Astrocyte of the hippocampus (primary cell): ENCODE data around the gene LRRC4B.
A peak's percentile ranks its signal among the peaks of the same experiment; 100 is the strongest.
"Not testable (repeated sequence)": the region's sequence is repeated elsewhere in the genome, so short reads cannot be mapped to it uniquely, and the experiment has no call there.

Experiments used
- DNase-seq: peaks from one replicate; pipeline ENCODE4 v3.0.0; 2011; ENCODE audit warnings: low read depth, low spot score

The LRRC4B gene

DNA sequence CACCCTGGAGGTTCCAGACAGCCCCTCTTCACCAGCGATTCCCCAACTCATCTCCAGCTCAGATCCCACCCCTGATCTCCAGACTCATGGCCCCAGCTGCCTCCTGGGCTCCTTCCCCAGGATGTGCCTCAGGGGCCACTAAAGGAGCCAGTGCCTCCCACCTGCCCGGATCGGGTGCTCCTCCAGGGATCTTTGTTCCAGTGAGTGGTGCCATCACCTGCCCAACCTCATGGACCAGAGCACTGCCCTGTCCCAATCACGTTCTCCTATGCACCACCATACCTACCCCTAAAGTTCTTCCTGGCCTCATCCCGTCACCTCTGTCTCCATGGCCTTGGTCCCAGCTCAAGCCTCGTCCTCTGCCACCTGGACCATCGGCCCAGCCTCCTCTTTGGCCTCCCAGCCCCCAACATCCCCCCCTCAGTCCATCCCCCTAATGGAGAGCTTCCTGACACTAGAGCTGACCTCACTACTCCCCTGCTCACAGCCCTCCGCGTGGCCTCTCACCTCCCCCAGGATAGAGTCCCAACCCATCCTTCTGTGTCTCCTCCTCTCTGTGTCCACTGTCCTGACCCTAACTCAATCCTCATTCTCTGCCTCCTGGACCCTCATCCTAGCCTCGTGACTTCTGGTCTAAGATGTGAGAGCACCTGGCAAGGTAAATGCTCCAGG, 82.8 kb downstream of the LRRC4B start:
- no peak for DNase-seq

DNA sequence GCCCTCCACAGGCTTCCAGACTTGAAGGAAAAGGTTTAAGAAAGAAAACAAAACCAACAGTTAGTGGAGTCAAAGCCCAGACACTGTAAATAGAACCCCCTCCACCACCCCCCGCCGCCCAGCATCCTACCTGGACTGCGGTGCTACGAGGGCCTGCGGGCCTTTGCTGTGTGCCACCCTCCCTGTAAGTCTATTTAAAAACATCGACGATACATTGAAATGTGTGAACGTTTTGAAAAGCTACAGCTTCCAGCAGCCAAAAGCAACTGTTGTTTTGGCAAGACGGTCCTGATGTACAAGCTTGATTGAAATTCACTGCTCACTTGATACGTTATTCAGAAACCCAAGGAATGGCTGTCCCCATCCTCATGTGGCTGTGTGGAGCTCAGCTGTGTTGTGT, 85.3 kb downstream of the LRRC4B start:
- no peak for DNase-seq

DNA sequence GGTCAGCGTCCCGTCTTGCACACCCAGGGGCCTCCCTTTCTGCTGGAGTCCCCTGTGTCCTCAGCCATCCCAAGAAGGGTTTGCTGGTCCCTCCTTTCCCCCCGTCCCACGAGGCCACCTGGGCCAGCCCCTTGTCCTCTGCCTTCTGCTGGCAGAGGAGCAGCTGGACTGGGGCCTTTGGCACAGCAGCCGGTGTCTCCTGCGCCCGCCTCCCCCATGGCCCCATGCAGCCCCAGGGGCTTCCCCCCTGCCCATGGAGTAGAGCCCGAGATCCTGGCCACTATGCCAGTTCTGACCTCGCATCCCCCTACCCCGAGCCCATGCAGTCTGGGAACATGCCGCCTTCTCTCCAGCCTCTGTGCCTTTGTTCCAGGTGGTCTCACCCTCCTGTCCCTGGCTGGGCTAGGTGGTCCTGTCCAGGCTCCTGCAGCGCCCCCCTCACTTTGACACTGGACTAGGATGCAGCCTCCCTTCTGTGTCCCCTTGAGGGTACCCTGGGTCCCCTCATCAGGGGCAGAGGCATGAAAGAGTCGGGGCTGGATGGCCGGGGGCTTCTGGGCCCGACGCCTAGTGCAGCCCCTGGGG, 85.9 kb downstream of the LRRC4B start:
- no peak for DNase-seq

DNA sequence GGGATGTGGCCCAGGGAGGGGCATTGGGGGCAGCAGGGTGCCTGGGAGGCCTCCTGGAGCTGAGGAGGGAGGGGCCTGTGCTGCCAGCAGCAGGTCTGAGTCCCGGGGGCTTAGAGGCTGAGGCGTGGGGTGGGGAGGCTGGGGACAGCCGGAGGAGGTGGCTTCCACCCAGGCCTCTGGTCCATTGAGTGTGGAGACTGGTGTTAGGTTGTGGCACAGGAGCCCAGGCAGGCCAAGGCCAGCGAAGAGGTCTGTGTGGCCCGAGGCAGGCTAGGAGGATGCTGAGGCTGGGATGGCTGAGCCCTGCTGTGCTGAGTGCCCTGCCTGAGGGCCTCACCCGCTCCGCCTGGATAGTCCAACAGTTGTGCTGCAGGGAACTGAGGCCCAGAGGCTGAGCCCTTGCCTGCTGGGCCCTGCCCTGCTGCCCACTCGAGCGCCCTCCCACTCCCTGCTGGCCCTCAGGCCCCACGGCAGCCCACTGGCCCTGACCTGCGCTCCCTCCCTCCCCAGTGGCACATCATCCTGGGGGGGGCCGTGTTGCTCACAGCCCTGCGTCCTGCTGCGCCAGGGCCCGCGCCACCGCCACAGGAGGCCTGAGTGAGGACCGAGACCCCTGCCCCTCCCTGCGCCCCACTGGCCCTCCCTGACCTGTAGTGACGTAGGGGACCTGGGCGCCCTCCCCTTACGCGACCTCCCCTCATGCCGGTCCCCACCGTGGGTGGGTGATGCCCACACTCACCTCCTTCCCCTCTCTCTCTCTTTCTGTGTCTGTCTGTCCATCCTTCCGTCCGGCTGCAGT, 86.7 kb downstream of the LRRC4B start:
- DNase-seq: no peak

DNA sequence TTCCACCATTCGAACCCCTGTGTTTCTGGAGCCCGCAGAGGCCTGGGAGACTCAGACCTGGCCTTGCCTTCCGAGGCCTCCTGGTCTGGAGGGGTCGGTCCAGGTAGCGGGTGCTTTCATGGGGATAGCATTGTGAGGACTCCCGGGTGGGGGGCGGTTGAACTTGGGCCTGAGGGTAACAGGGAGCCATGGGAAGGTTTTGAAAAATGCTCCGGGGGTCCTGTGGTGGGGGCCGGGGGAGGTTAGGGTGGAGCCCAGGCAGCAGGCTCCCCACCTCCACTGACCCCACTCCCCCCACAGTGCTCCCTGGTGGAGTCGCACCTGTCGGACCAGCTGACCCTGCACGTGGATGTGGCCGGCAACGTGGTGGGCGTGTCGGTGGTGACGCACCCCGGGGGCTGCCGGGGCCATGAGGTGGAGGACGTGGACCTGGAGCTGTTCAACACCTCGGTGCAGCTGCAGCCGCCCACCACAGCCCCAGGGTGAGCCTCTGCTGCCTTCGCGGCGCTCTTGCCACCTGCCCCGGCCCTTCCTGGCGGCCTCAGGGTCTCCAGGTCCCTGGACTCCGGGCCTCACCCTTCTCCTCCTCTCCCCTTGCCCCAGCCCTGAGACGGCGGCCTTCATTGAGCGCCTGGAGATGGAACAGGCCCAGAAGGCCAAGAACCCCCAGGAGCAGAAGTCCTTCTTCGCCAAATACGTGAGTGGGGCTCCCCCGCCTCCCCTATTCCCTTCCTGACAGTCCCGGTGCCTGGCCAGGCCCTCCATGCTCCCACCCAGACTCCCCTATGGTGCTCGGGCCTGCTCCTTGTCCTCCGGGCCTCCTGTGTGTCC, 87.7 kb downstream of the LRRC4B start:
- DNase-seq: no peak

DNA sequence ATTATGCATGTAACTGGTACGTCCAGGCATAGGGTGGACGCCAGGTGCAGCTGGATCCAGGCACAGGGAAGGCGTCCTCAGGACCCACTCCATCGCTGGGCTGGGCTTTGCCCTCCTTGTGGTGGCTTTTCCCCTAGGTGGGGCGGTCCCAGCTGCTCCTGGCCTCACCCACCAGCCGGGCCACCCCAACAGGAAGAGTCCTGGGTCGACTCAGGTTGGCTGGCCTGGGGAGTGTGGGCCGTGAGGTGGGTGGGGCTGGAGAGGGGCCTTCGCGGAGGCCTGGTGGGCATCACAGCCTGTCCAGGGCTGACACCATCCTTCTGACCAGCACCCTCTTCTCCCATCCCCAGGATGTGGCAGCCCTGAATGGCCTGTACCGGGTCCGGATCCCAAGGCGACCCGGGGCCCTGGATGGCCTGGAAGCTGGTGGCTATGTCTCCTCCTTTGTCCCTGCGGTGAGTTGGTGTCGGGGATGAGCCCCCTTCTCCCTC, 88.4 kb downstream of the LRRC4B start:
- DNase-seq: no peak

DNA sequence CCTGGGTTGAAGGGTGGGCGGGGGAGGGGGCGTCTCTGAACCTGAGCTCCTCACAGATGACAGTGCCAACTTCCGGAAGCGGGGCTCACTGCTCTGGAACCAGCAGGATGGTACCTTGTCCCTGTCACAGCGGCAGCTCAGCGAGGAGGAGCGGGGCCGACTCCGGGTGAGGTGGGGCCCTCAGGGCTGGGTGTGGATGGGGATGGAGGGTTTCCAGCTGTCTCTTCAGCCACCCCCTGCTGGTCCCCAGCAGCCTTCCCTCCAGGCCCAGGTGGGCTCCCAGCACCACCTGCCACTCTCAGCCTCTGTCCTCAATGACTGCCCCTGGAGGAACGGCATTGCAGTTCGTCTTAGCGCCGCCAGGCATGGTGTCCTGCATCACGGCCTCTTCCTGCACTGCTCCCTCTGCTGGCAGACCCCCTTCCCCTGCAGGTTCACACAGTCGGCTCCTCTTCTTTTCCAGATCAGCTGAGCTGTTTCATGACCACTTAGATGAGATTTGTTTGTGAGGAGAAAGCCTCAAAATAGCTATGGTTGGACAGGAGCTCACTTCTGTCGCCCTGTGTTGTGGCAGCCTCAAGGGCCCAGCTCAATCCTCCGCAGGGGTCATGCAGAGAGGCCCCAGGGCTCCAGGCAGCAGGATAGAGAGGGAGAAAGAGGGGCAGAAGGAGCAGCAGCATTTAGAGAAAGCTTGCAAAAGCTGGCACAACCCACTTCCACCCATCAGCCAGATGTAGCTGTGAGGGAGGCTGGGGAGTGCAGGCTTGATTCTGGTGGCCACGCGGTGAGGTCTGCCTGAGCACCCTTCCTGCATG, 89.1 kb downstream of the LRRC4B start:
- no peak for DNase-seq

DNA sequence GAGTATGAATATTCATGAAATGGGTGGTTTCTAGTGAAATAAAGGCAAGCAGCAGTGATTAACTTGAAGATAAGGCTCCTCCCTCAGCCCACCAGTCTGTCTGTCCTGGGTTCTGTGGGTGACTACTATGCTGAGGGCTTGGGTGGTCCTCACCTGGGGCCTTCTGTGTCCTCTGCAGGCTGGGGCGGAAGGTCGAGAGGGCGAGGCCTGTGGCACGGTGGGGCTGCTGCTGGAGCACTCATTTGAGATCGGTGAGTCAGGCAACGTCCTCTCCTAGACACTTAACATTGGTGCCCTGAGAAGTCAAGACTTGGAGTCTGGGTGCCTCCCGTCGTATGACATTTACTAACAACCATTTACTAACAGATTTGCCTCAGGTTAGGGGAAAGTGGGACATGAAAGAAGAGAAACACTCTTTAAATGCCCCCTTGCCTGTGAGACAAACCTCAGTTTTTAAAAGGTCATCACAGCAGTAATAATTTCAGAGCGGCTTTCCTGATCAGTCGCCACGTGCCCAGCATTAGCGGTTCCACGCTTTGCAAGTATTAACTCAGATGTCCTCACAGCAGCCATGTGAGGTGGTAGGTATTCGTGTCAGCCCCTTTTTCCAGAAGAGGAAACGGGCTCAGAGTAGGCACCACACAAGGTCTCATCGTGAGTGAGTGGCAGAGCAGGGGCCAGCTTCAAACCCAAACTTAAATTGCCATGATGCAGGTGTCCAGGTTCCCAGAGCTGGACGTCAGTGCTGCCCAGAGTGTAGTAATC, 90.3 kb downstream of the LRRC4B start:
- no peak for DNase-seq

DNA sequence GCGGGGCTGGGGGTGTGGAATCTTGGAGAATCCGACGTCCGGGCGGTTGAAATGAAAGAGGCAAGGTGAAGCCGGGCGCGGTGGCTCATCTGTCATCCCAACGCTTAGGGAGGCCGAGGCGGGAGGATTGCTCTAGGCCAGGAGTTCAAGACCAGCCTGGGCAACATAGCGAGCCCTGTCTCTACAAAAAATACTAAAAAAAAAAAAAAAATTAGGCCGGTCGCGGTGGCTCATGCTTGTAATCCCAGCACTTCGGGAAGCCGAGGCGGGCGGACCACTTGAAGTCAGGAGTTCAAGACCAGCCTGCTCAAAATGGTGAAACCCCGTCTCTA, 91.4 kb downstream of the LRRC4B start:
- DNase-seq: no peak

DNA sequence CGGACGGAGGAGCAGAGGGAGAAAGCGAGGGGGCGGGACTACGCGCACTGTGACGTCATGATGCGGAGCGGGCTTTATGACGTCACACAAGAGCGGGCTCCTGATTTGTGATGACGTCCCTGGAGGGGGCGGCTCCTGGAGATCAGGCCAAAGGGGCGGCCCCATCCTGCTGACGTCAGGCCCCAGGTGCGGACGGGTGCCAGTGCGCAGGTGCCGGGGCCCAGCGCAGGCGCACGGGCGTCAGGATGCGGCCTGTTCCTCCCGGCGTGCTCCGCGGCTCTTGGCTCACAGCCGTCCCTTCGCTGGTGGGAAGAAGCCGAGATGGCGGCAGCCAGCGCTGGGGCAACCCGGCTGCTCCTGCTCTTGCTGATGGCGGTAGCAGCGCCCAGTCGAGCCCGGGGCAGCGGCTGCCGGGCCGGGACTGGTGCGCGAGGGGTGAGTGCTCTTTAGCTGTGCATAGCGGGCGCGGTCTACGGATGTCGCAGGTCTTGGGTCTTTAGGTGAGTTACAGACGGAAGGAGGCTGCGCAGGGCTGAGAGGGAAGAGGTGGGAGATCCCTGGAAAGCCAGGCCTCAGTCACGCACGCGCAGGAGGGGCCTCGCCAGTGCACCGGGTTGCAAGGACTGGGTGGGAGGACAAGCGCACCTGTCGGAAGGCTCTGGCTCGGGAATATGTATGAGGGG, 91.9 kb downstream of the LRRC4B start, which contains the start of the genes EMC10 and GARIN5A:
Gene EMC10 (plus strand): TSS at position 284 of the 683 bp plus-strand sequence. CDS start 38 bp downstream, at position 322.
Gene GARIN5A (minus strand): TSS at position 625 of the 683 bp plus-strand sequence. CDS start 460 bp downstream, at position 165.
- peak; percentile 99 for DNase-seq

DNA sequence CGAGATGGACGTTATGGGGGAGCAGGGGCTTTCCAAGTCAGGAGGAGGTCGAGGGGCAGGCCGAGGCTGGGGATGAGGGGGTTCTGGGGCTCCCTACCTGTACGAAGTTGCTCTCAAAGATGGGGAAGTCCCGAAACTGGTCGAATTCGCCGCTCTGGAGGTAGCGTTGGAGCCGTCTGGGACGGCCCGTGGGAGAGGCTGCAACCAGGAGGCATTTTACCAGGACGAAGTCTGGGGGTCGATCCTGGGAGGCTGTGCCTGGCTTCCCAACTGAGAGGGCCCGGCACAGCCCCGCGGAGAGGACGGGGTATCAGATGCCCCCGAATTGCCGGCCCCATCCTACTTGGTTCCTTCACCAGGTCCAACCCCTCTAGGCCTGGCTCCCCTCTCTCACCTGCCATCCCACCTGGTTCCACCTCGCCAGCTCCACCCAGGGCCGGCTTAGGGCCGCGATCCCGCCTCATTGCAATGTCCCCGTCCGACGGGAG, 92.5 kb downstream of the LRRC4B start:
- DNase-seq: no peak

DNA sequence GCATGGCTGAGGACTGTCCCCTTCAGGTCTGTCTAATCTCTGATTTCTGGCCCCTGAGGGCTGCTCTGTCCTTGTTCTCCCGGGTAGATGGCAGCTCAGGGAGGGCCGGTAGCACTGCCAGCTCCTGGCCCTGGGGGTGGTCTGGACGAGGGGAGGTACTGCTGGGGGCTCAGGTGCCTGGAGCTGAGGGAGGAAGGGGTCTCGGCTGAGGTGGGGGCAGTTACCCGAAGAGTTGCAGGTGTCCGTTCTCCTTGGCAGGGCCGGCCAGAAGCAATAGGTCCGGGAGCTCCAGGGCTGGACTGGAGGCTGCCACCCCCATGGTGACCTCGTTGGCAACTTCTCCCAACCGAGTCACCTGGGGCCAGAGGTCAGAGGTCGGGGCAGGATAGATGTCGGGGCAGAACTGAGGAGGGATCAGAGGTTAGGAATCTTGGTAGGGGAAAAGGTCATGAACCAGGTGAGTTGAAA, 93.1 kb downstream of the LRRC4B start:
- DNase-seq: no peak

DNA sequence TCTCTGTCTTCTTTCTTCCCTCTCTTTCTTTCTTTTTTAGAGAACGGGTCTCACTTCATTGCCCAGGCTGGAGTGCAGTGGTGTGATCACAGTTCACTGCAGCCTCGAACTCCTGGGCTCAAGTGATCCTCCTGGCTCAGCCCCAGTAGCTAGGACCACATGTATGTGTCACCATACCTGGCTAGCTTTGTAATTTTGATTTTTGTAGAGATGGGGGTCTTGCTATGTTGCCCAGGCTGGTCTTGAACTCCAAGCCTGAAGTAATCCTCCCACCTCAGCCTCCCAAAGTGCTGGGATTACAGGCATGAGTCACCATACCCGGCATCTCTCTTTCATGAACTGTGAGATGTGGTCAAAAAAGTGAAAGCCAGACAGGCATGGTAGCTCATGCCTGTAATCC, 94.9 kb downstream of the LRRC4B start:
- DNase-seq: not testable (repeated sequence)

DNA sequence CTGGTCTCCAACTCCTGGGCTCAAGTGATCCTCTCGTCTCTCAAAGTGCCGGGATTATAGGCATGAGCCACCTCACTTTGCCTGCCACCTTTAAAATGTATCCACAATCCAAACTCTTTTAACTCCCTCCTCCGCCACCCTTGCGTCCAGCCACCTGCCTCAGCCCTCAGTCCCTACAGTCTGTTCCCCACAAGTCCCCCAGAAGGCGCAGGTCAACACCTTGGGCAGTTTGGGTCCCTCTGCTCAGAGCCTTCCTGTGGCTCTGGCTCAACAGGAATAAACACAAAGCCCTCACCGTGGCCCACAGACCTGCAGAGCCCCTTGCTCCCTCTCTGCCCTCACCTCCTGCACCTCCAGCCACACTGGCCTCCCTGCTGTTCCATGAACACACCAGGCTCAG, 99.4 kb downstream of the LRRC4B start:
- DNase-seq: no peak

DNA sequence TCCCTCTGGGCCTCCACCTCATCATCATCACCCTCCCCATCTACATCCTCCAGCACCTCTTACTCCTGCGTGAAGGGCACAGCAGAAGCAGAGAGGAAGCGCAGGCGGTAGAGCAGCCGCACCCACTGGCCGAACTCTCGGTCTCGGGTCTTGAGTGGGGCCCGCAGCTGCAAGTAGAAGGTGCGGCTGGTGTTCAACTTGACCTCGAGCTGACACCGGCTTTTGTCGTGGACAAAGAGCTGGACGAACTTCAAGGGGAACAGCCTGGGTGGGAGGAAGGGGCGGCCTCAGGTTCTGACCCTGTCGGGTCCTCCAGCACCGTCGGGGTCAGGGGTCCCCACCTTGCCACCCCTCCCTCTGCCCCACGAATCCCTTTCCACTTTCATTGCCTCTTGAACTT, 100.7 kb downstream of the LRRC4B start:
- no peak for DNase-seq
